Lung (tissue), 12 donors: Measurements from ENCODE around the gene KCNMA1. TPM values are rescaled to one million over a fixed set of nuclear protein-coding genes. Genes with fewer than 3 reads are reported as not detected.

Experiments
- ATAC-seq: fragments of 200-7000 bp; cut with Tn5 transposase; one replicate; pipeline ENCODE4 v1.9.1; 2020; ENCODE audit warnings: moderate number of reproducible peaks; ENCODE audit not compliant: insufficient read depth, low FRiP score
- DNase-seq, 3 donors: peaks; one replicate each; pipeline ENCODE4 v3.0.0-alpha.2; 2013 to 2017
- H3K27ac ChIP-seq, 2 donors: one replicate each; pipeline ENCODE4 v1.5.1; 2013; ENCODE audit warnings: mild to moderate bottlenecking in 2 of 2, moderate library complexity in 2 of 2, control low read depth in 1 of 2, inconsistent platforms in 1 of 2, low read depth in 1 of 2, low read length in 1 of 2
- H3K27me3 ChIP-seq, 3 donors: one replicate each; pipeline ENCODE4 v1.5.1; 2013; ENCODE audit warnings: low read length in 2 of 3; ENCODE audit not compliant: control insufficient read depth in 3 of 3, insufficient read depth in 3 of 3
- H3K36me3 ChIP-seq, 4 donors: one replicate each; pipeline ENCODE4 v1.5.1; 2013; ENCODE audit warnings: low read length in 4 of 4, mild to moderate bottlenecking in 1 of 4, moderate library complexity in 1 of 4; ENCODE audit not compliant: control insufficient read depth in 4 of 4, insufficient read depth in 4 of 4
- H3K4me1 ChIP-seq, 5 donors: one replicate each; pipeline ENCODE4 v1.5.1; 2013; ENCODE audit warnings: low read length in 5 of 5, mild to moderate bottlenecking in 2 of 5, moderate library complexity in 1 of 5; ENCODE audit not compliant: control insufficient read depth in 5 of 5, insufficient read depth in 5 of 5
- H3K4me3 ChIP-seq: one replicate; pipeline ENCODE4 v1.5.1; 2013; ENCODE audit warnings: mild to moderate bottlenecking, control low read depth, moderate library complexity
- H3K9ac ChIP-seq, 2 donors: one replicate each; pipeline ENCODE4 v1.5.1; 2013; ENCODE audit warnings: low read length in 2 of 2, control low read depth in 1 of 2; ENCODE audit not compliant: insufficient read depth in 1 of 2
- H3K9me3 ChIP-seq, 4 donors: one replicate each; pipeline ENCODE4 v1.5.1; 2013; ENCODE audit warnings: low read length in 3 of 4, mild to moderate bottlenecking in 1 of 4, moderate library complexity in 1 of 4; ENCODE audit not compliant: control insufficient read depth in 4 of 4, insufficient read depth in 3 of 4
- WGBS, 2 donors: extraction: QIAGEN DNeasy Blood & Tissue Kit; methylation state at CpG; one replicate each; pipeline ENCODE4 v1.1.7; 2013; 5-methylcytosine and 5-hydroxymethylcytosine counted together
- polyA plus RNA-seq, 2 donors: library from polyadenylated mRNA; stranded (reverse); fragments of 200-250 nt; gene quantifications; one replicate each; pipeline ENCODE4 v1.2.1, GENCODE V29; 2013
- total RNA-seq, 2 donors: library from RNA; depleted of rRNA in 1 of 2; stranded (reverse); fragments of >200 nt in 1 of 2; gene quantifications; one replicate each; pipeline ENCODE4 v1.2.1, GENCODE V29; 2014 to 2021
- TF ChIP-seq, protein P1 (sequence below): IDR thresholded peaks from 2 replicates; pipeline ENCODE4 v1.5.1; 2012; ENCODE audit warnings: mild to moderate bottlenecking; ENCODE audit errors: control extremely low read depth, extremely low read depth
- donor health status: control.
- donor health status: control.
- donor health status: Bipolar disorder and iron deficiency.
- donor health status: healthy.
- donor health status: DM: yes; HTN: yes; CAD: no.

Gene KCNMA1
- total and polyA plus RNA-seq, 4 donors = 3.8 to 13.0 (median 5.5) TPM

DNA sequence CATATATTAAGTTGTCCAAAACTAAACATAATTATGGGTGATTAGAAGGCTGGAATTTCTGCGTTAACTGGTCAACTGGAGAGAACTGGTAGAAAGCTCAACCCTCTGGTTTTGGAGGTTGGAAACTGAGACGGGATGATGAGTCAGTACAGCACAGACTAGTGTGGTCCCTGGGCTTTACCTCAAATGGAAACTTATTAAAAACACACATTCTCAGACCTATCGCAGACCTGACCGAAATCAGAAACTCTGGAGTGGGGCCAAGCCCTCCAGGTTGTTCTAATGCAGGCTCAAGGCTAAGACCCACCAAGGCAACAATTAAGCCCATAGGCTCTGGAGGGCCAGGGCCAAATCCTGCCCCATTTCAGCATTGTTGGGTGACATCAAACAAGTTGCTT lies 136.9 kb downstream of the KCNMA1 start:
- no peaks in the 10 kb centered on the region for H3K9me3 ChIP-seq
- H3K27ac ChIP-seq = no peak overlapping the region
- H3K4me1 ChIP-seq = no peaks in the 10 kb centered on the region
- ATAC-seq (no peak), DNase-seq (no peak)
- H3K27me3 ChIP-seq = no peaks in the 10 kb centered on the region
- no peaks in the 10 kb centered on the region for H3K36me3 ChIP-seq
- no peak overlapping the region for H3K9ac ChIP-seq
- H3K4me3 ChIP-seq = no peak overlapping the region
- TF ChIP-seq, protein P1, sequence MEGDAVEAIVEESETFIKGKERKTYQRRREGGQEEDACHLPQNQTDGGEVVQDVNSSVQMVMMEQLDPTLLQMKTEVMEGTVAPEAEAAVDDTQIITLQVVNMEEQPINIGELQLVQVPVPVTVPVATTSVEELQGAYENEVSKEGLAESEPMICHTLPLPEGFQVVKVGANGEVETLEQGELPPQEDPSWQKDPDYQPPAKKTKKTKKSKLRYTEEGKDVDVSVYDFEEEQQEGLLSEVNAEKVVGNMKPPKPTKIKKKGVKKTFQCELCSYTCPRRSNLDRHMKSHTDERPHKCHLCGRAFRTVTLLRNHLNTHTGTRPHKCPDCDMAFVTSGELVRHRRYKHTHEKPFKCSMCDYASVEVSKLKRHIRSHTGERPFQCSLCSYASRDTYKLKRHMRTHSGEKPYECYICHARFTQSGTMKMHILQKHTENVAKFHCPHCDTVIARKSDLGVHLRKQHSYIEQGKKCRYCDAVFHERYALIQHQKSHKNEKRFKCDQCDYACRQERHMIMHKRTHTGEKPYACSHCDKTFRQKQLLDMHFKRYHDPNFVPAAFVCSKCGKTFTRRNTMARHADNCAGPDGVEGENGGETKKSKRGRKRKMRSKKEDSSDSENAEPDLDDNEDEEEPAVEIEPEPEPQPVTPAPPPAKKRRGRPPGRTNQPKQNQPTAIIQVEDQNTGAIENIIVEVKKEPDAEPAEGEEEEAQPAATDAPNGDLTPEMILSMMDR = no peak
- WGBS, 2 donors = 97 to 98% methylated on average over 4 of the region's 4 CpGs

DNA sequence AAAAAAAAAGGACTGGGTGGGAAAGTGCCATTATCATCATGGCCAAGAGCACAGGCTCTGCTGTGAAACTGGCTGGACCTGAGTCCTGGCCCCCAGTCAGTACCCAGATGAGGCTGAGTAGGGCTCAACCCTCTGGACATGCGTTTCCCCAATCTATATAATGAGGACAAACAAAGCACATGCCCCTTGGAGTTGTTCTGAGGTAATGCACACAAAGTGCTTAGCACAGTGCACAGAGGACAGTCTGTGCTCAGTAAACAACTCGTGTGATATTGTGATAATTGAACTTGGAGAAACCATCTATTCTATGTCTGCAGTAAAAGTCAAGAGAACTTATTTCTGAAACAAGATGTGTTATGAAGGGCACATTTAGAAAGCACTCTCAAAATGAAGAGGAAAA lies 138.8 kb downstream of the KCNMA1 start:
- DNase-seq (no peak), ATAC-seq (no peak)
- no peak overlapping the region for H3K4me3 ChIP-seq
- H3K9ac ChIP-seq = no peak overlapping the region
- TF ChIP-seq, protein P1 = no peak
- no peaks in the 10 kb centered on the region for H3K27me3 ChIP-seq
- H3K36me3 ChIP-seq = no peaks in the 10 kb centered on the region
- H3K4me1 ChIP-seq = no peaks in the 10 kb centered on the region
- H3K27ac ChIP-seq = no peak overlapping the region
- no peaks in the 10 kb centered on the region for H3K9me3 ChIP-seq
- 76 to 78% methylated on average over 2 of the region's 2 CpGs for WGBS, 2 donors

DNA sequence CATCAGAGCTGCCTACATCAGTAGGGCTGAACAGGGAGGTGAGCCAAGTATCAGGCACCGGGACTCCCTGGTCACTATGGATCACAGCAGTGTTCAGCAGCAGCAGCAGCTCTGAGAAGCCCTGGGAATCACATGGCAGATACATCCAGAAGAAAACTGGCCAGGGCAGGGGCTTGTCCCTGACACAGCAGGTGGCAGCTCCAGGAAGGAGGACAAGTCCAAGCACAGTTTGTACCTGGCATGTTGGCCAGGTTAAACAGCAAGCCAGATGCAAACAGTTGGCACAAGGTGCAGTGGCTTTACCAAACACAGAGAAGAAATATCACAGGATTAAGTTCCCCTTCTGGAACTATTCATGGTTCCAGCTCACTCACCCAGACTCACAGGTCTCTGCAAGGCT lies 139.4 kb downstream of the KCNMA1 start:
- ATAC-seq (no peak), DNase-seq (no peak)
- H3K4me1 ChIP-seq = no peaks in the 10 kb centered on the region
- TF ChIP-seq, protein P1 = no peak
- H3K36me3 ChIP-seq = no peaks in the 10 kb centered on the region
- WGBS, 2 donors = 54 to 56% methylated on average over 1 of the region's 1 CpG
- H3K9ac ChIP-seq = no peak overlapping the region
- H3K27me3 ChIP-seq = no peaks in the 10 kb centered on the region
- no peak overlapping the region for H3K27ac ChIP-seq
- no peaks in the 10 kb centered on the region for H3K9me3 ChIP-seq
- no peak overlapping the region for H3K4me3 ChIP-seq

DNA sequence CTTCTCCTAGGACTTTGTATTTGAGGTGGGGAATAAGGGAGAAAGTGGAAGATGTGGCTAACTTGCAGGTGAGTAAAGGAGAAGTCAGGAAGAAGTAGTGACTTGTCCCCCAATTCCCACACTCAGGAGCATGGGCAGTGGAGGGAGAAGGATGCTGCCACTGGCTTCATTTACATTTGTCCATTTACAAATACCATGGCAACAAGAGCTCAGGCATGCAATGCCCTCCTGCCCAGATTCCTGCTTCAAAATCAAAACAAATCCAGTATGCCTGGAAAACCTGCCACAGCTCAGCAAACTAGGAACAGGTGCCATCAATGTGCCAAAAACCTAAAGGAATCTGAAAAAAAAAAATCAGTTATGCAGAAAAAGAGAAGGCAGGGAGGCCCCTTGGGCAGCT lies 139.9 kb downstream of the KCNMA1 start:
- ATAC-seq (no peak), DNase-seq (no peak)
- Histone ChIP-seq H3K4me3 (no peak overlapping the region), H3K4me1 (no peaks in the 10 kb centered on the region), H3K9ac (no peak overlapping the region), H3K27me3 (no peaks in the 10 kb centered on the region), H3K9me3 (no peaks in the 10 kb centered on the region), H3K27ac (no peak overlapping the region), H3K36me3 (no peaks in the 10 kb centered on the region)
- TF ChIP-seq, protein P1 = no peak
